Myometrial cell (primary cell): ENCODE data around the gene AK8. TPM values are rescaled to one million over a fixed set of nuclear protein-coding genes. Genes with fewer than 3 reads are reported as not detected.

Experiments used
- total RNA-seq: library from RNA; depleted of rRNA; stranded (reverse); fragments of >200 nt; gene quantifications from 2 replicates; pipeline ENCODE4 v1.2.3, GENCODE V29; 2015

The AK8 gene, protein sequence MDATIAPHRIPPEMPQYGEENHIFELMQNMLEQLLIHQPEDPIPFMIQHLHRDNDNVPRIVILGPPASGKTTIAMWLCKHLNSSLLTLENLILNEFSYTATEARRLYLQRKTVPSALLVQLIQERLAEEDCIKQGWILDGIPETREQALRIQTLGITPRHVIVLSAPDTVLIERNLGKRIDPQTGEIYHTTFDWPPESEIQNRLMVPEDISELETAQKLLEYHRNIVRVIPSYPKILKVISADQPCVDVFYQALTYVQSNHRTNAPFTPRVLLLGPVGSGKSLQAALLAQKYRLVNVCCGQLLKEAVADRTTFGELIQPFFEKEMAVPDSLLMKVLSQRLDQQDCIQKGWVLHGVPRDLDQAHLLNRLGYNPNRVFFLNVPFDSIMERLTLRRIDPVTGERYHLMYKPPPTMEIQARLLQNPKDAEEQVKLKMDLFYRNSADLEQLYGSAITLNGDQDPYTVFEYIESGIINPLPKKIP
- total RNA-seq, result 0.18 TPM in 1 of 2 replicates, not detected in the other

DNA sequence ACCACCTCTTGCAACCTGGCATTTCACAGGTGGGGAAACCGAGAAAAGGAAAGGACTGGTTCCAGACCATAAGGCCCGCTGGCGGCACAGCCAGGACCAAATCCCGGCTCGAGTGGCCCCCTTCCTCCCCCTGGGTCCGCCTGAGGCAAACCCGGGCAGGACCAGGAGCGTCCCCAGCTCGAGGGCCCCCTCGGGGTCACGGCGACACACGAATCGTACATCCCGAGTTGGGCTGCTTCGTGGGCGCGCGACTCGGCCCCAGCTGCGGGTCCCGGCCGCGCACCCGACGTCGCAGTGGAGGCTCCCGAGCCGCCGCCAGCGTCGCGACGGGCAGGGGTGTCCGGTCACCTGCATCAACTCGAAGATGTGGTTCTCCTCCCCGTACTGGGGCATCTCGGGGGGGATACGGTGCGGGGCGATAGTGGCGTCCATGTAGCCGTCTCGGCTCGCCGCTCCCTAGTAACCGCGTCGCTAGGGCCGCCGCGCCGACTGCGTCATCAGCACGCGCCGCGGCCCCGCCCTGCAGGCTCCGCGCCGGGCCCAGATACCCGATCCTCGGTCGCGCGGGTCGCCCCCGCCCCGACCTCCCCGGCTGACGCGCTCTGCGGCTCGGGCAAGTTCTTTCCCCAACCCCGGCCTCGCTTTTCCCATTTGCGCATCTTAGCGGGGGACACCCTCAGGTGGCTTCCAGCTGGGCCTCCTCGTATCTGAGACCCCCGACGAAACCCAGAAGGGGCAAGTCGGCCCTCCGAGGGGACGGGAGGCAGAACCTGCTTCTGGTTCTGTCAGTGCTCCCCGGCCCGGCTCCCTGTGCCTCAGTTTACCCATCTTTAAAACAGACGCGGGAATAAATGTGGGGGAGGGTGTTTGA, at the start of gene AK8:
AK8 (minus strand) TSS at position 461 of the 871 bp plus-strand sequence; CDS start at position 432, 29 bp downstream.

DNA sequence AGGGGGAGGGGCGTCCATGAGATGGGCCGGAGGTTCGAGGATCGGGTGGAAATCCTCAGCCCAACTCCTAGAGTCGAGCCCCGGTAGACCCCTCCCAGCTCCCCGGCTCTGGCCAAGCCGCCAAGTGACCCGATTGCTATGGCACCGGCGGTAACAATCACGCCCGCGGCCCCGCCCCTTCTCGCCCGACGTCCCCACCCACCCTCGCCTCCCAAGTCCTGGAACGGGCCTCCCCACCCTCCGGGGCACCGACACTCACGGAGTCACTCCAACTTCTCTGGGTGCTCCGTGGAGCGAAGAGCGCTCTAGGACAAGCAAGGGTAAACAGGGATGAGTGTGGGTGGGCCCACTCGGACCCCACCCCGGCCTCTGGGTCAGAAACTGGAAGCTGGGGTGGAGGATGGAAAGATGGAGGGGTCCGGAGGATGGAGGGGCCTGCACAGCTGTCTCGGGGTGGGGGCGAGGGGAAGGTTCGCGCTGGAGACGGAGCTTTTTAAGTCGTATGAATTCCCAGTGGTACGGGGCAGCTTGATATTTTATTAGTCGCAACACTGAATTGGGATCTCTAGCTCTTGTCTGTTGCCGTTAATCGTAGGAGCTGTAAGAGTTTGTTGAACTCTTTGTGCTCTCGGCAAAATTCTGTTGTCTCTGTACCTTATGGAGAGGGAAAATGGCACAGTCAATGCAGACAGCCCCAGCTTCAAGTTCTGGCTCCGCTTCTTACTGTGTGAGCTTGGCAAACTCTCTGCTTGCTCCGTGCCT, 792 bp upstream of the AK8 start, which contains the start of gene SPACA9:
SPACA9 (plus strand) TSS at position 204 of the 762 bp plus-strand sequence. CDS start 5,050 bp downstream, outside the sequence.

Other genes starting within 250 kb of the AK8 start
- gene DDX31, start 208.3 kb downstream of the AK8 start, total RNA-seq, result 7.1 and 11.0 TPM in 2 replicates
- gene GTF3C4, start 207.8 kb downstream of the AK8 start, total RNA-seq, result 8.1 and 9.7 TPM in 2 replicates
- 3.2 and 9.2 TPM in 2 replicates for gene SPACA9, start 614 bp upstream of the AK8 start, total RNA-seq
- gene TSC1, start 66.3 kb upstream of the AK8 start, total RNA-seq, result 20.8 and 22.7 TPM in 2 replicates
- not detected in 2 replicates for gene GFI1B, start 100.4 kb upstream of the AK8 start, total RNA-seq
- gene GTF3C5, start 152.7 kb upstream of the AK8 start, total RNA-seq, result 41.8 and 54.2 TPM in 2 replicates
- gene CEL, start 183.7 kb upstream of the AK8 start, total RNA-seq, result under 0.01 TPM in 2 replicates
- gene RALGDS, start 243.0 kb upstream of the AK8 start, total RNA-seq, result 16.1 and 18.4 TPM in 2 replicates